WI38 (cell line): ENCODE measurements around the gene MRTFA.

Source experiments
- H3K4me3 ChIP-seq: 2 replicates; pipeline ENCODE4 v1.5.1; 2011; ENCODE audit warnings: low read depth, mild to moderate bottlenecking, control low read depth, low read length
- TF ChIP-seq, protein P1 (sequence below): IDR thresholded peaks from 2 replicates; pipeline ENCODE4 v1.5.1; 2012; ENCODE audit warnings: low read depth, mild to moderate bottlenecking, control low read depth, low read length

Gene MRTFA

DNA sequence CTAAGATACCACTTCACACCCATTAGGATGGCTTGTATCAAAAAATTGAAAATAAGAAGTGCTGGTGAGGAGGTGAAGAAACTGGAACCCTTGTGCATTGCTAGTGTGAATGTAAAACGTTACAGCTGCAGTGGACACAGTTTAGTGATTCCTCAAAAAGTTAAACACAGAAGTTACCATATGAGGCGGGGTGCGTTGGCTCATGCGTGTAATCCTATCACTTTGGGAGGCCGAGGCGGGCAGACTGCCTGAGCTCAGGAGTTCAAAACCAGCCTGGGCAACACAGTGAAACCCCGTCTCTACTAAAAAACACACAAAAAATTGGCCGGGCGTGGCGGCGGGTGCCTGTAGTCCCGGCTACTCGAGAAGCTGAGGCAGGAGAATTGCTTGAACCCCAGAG lies 222.6 kb downstream of the MRTFA start:
- H3K4me3 ChIP-seq = no peak overlapping the region
- TF ChIP-seq, protein P1, sequence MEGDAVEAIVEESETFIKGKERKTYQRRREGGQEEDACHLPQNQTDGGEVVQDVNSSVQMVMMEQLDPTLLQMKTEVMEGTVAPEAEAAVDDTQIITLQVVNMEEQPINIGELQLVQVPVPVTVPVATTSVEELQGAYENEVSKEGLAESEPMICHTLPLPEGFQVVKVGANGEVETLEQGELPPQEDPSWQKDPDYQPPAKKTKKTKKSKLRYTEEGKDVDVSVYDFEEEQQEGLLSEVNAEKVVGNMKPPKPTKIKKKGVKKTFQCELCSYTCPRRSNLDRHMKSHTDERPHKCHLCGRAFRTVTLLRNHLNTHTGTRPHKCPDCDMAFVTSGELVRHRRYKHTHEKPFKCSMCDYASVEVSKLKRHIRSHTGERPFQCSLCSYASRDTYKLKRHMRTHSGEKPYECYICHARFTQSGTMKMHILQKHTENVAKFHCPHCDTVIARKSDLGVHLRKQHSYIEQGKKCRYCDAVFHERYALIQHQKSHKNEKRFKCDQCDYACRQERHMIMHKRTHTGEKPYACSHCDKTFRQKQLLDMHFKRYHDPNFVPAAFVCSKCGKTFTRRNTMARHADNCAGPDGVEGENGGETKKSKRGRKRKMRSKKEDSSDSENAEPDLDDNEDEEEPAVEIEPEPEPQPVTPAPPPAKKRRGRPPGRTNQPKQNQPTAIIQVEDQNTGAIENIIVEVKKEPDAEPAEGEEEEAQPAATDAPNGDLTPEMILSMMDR = no peak

DNA sequence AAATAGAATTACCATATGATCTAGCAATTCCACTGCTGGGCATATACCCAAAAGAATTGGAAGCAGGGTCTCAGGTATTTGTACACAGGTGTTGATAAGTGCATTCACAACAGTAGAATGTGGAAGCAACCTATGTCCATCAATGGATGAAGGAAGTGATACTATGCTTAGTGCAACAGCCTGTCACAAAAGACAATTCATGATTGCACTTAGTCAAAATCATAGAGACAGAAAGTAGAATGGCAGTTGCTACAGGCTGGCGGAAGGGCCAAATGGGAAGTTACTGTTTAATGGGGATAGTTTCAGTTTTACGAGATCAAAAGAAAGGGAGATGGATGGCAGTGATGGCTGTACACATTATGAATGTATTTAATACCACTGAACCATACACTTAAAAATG lies 224.1 kb downstream of the MRTFA start:
- no peak overlapping the region for H3K4me3 ChIP-seq
- TF ChIP-seq, protein P1 = no peak

DNA sequence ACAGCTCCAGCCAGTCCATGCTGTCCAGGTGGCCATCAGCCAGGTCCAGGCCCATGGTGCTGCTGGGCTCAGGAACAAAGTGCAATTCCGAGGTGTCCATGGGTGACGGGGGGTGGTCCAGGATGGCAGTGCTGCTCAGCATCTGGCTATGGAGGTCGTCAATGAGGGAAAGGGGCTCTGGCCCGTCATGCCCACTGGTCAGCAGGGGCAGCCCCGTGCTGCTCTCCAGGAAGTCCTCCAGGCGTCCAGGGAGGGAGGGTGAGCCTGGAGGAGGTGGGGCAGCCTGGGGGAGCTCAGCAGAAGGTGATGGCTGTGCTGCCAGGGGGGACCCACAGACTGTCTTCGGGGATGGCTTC lies 225.0 kb downstream of the MRTFA start:
- TF ChIP-seq, protein P1 = no peak
- no peak overlapping the region for H3K4me3 ChIP-seq

DNA sequence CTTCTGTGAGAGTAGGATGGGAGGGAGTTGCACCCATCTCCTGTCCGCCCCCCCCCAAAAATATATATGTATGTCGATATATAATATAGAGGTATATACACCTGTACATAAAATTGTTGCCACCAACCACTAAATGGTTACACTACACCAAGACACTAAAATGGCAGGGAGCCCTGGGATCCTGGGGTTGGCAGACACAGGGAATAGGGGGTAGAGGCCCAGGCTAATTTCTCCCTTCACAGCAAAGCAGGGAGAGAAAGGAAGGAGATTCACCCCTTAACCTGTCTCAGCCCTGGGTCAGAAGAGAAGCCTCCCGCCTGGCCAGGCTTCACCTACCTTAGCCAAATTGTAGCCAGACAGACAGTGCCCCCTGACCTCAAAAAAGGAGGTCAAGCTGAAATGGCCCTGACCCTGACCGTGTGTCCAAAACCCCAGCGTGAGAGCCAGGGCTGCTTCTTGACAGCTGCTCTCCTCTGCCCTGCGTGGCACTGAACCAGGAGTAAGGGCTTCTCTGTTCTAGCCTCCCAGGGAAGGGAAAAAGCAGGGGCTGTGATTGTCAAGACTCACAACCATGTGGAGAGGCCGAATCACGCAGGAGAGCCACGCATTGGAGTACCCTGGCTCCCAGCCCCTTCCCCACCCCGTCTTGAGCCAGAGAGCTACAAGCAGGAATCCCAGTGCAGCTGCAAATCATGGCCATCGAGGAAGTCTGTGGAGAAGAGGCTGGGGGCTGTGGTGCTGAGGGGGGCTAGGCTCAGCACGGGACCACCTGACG lies 225.6 kb downstream of the MRTFA start:
- no peak overlapping the region for H3K4me3 ChIP-seq
- TF ChIP-seq, protein P1 = no peak

DNA sequence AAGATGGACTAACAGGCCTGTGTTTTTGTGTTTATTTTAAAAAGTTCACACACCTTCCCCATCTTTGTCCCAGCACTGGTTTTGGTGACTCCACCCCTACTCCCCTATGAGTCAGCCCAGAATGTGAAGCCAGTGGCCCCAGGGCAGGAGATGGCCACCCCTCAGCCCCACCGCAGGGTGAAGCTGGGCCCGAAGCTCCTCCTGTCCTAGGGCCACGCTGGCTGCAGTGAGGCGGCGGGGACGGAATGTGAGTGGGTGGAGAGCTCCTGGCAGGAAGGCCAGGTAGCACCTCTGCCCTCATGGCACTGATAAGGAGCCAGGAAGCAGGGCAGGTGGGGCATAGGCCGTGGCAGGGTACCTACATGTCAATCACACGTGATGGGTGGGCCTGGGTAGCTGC lies 226.2 kb downstream of the MRTFA start:
- no peak overlapping the region for H3K4me3 ChIP-seq
- TF ChIP-seq, protein P1 = no peak

DNA sequence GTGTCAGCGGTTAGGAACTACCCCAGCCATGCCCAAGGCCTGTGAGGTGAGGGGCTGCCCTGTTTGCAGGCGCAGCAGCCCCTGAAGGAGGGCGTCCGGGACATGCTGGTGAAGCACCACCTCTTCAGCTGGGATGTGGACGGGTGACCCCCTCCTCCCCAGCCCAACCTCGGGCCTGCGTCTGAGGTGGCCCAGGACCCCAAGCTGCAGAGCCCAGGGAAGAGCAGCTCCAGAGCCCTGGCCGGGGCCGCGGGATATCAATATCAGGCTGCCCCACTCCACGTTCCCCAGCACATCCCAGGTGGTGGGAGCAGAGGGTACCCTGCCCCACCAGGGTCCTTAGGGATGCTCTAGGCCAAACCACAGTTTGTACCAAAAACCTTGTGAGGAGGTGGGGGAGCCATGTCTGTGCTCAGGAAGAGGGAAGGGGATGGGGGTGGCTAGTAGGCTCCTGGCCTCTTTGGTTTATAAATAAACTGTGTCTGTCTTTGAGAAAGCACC lies 226.9 kb downstream of the MRTFA start:
- H3K4me3 ChIP-seq = no peak overlapping the region
- TF ChIP-seq, protein P1 = no peak

DNA sequence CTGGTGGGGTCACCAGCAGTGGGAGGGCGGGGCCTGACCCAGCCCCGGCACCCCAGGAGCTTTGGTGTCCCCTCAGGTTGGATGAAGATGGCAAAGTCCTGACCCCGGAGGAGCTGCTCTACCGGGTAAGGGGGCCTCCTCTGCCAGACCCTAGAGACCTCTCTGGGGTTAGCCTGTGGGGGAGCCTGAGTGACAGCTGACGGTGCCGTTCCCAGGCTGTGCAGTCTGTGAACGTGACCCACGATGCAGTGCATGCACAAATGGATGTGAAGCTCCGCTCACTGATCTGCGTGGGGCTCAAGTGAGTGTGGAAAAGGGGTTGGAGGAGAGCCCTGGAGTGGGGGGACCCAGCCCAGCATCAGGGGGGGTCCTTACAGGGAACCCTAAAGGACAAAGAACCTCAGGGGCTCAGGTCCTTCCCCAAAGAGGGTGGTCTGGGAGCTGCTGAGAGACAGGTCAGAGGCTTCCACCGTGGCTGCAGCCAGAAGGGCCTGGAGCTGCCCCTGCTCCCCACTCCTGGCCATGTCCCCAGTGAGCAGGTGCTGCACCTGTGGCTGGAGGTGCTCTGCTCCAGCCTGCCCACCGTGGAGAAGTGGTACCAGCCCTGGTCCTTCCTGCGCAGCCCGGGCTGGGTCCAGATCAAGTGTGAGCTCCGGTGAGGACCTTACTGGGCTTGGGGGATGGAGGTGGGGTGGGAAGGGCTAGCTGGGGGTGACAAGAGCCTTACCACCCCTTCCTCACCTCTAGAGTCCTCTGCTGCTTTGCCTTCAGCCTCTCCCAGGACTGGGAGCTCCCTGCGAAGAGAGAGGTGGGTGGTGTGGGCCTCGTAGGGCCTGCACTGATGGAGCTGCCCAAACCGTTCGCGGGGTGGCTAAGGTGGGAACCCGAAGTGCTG lies 227.6 kb downstream of the MRTFA start:
- TF ChIP-seq, protein P1 = no peak

More for the DNA sequence above, 227.6 kb downstream of the MRTFA start:
- no peak overlapping the region for H3K4me3 ChIP-seq
